Activated naive CD4-positive, alpha-beta T cell (primary cell): Measurements from ENCODE around the gene KMT2C.

ENCODE experiments used
- DNase-seq, 4 experiments: peaks; one replicate each; lab custom pipeline; 2025; lab: John Stamatoyannopoulos, UW

The KMT2C gene

GRCh38 chr7:152202056-152202455 lies 233.7 kb downstream of the KMT2C start:
- DNase-seq, result no peak

GRCh38 chr7:152200395-152200794 lies 235.4 kb downstream of the KMT2C start:
- no peak for DNase-seq

GRCh38 chr7:152196391-152196790 lies 239.4 kb downstream of the KMT2C start:
- DNase-seq, result no peak

- DNase-seq, result no peak
These were observed 241.9 kb downstream of the KMT2C start for GRCh38 chr7:152193880-152194279.

GRCh38 chr7:152189061-152189460 lies 246.7 kb downstream of the KMT2C start:
- no peak for DNase-seq

- no peak for DNase-seq
These were observed 250.2 kb downstream of the KMT2C start for GRCh38 chr7:152185558-152185957.

GRCh38 chr7:152180587-152180986 lies 255.2 kb downstream of the KMT2C start:
- DNase-seq, result no peak

GRCh38 chr7:152180048-152180447 lies 255.8 kb downstream of the KMT2C start:
- no peak for DNase-seq

GRCh38 chr7:152178405-152179058 lies 257.3 kb downstream of the KMT2C start:
- DNase-seq, result no peak

- no peak for DNase-seq
These were observed 258.0 kb downstream of the KMT2C start for GRCh38 chr7:152177681-152178404.

- DNase-seq, result no peak
These were observed 259.0 kb downstream of the KMT2C start for GRCh38 chr7:152176797-152177196.

- DNase-seq, result no peak
These were observed 262.3 kb downstream of the KMT2C start for GRCh38 chr7:152173372-152174070.

GRCh38 chr7:152162287-152162686 lies 273.5 kb downstream of the KMT2C start:
- no peak for DNase-seq

- DNase-seq, result no peak
These were observed 274.6 kb downstream of the KMT2C start for GRCh38 chr7:152161171-152161570.

GRCh38 chr7:152158801-152159587 lies 276.8 kb downstream of the KMT2C start:
- no peak for DNase-seq

GRCh38 chr7:152152267-152152666 lies 283.5 kb downstream of the KMT2C start:
- DNase-seq, result no peak

- no peak for DNase-seq
These were observed 286.4 kb downstream of the KMT2C start for GRCh38 chr7:152149363-152149762.

- no peak for DNase-seq
These were observed 287.1 kb downstream of the KMT2C start for GRCh38 chr7:152148706-152149105.

GRCh38 chr7:152145853-152146466 lies 289.8 kb downstream of the KMT2C start:
- DNase-seq, result no peak

GRCh38 chr7:152144557-152145245 lies 291.1 kb downstream of the KMT2C start:
- DNase-seq, result no peak

GRCh38 chr7:152142976-152143595 lies 292.7 kb downstream of the KMT2C start:
- no peak for DNase-seq
